Uterus (tissue), 4 donors: ENCODE data around the gene MBNL3. TPM values are rescaled to one million over a fixed set of nuclear protein-coding genes. Genes with fewer than 3 reads are reported as not detected.

ENCODE experiments used
- DNase-seq, 2 donors: peaks; one replicate each; pipeline ENCODE4 v3.0.0-alpha.2; 2019 to 2020
- H3K27ac ChIP-seq, 2 donors: fragments of 200-600 bp; sonication (generic); 1 replicate in 1 of 2; 2 replicates in 1 of 2; pipeline ENCODE4 v1.5.1; 2016 to 2018
- H3K27me3 ChIP-seq, 2 donors: fragments of 200-600 bp; sonication (generic); one replicate each; pipeline ENCODE4 v1.5.1; 2018 to 2019; ENCODE audit warnings: control low read depth in 1 of 2
- H3K36me3 ChIP-seq, 2 donors: fragments of 200-600 bp; sonication (generic); one replicate each; pipeline ENCODE4 v1.5.1; 2019; ENCODE audit warnings: control low read depth in 1 of 2
- H3K4me1 ChIP-seq, 2 donors: fragments of 200-600 bp; sonication (generic); one replicate each; pipeline ENCODE4 v1.5.1; 2018 to 2019; ENCODE audit warnings: control low read depth in 1 of 2
- H3K4me3 ChIP-seq, 2 donors: fragments of 200-600 bp; sonication (generic); 1 replicate in 1 of 2; 2 replicates in 1 of 2; pipeline ENCODE4 v1.5.1; 2018 to 2019; ENCODE audit warnings: mild to moderate bottlenecking in 1 of 2
- H3K9me3 ChIP-seq, 2 donors: fragments of 200-600 bp; sonication (generic); one replicate each; pipeline ENCODE4 v1.5.1; 2019; ENCODE audit warnings: control low read depth in 1 of 2
- POLR2A ChIP-seq, 2 donors: fragments of 450-650 bp; IDR thresholded peaks; one replicate each; pipeline ENCODE4 v1.6.1; 2016; ENCODE audit warnings: antibody characterized with exemption in 2 of 2, mild to moderate bottlenecking in 1 of 2, moderate library complexity in 1 of 2
- intact Hi-C: fragments of 100-400 bp; cut with DNase I; formaldehyde crosslinking; loops from one replicate; pipeline ENCODE4 v1.15.1; 2023; ENCODE audit warnings: low total_unique reads
- total RNA-seq, 4 donors: library from RNA; depleted of rRNA in 3 of 4; stranded (reverse); fragments of >200 nt in 3 of 4; gene quantifications; one replicate each; pipeline versions ENCODE4 v1.1.0 to v1.2.4, GENCODE V29; 2014 to 2023
- TF ChIP-seq, protein P1 (sequence below), 4 experiments: fragments of 200-600 bp in 2 of 4; fragments of 450-650 bp in 2 of 4; sonication (generic) in 2 of 4; IDR thresholded peaks; one replicate each; pipeline ENCODE4 v1.5.1; 2016 to 2019; ENCODE audit warnings: antibody characterized with exemption in 4 of 4, mild to moderate bottlenecking in 2 of 4, moderate library complexity in 1 of 4
- donor health status: DM: yes; HTN: yes; CAD: no.

Gene MBNL3
- total RNA-seq, 4 donors from 2014 or later = 13.2 to 90.2 (median 32.3) TPM

DNA sequence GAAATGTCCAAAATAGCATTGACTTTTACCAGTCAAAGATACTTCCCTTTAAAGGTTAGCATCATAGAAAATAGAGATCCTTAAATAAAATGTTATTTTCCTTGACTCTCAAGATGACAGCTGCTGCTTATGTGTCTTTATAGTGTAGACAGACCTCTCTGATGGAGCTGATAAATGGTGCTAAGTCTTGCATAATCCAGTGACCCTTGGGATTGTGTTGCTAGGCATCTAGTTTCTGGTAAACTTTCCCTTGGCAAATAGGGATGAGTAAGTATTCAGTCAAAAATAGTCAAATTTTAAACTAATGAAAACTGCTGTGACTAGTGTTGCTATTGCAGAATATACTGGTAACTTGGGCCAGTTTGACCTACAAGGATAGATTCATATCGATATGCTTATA, 53.6 kb downstream of the MBNL3 start:
- no peak for TF ChIP-seq POLR2A (IDR thresholded peaks at IDR 0.05)
- TF ChIP-seq, protein P1, sequence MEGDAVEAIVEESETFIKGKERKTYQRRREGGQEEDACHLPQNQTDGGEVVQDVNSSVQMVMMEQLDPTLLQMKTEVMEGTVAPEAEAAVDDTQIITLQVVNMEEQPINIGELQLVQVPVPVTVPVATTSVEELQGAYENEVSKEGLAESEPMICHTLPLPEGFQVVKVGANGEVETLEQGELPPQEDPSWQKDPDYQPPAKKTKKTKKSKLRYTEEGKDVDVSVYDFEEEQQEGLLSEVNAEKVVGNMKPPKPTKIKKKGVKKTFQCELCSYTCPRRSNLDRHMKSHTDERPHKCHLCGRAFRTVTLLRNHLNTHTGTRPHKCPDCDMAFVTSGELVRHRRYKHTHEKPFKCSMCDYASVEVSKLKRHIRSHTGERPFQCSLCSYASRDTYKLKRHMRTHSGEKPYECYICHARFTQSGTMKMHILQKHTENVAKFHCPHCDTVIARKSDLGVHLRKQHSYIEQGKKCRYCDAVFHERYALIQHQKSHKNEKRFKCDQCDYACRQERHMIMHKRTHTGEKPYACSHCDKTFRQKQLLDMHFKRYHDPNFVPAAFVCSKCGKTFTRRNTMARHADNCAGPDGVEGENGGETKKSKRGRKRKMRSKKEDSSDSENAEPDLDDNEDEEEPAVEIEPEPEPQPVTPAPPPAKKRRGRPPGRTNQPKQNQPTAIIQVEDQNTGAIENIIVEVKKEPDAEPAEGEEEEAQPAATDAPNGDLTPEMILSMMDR (IDR thresholded peaks at IDR 0.05) = no peak
- no peaks in the 10 kb centered on the region for H3K9me3 ChIP-seq
- H3K36me3 ChIP-seq = no peaks in the 10 kb centered on the region
- no peak for DNase-seq
- intact Hi-C loops = no loop called here
- H3K4me1 ChIP-seq = no peaks in the 10 kb centered on the region
- no peak overlapping the region for H3K4me3 ChIP-seq
- H3K27ac ChIP-seq = no peak overlapping the region
- peaks cover 0 to 2% of the 10 kb centered on the region in 2 donors for H3K27me3 ChIP-seq

GRCh38 chrX:132433551-132433950, 55.3 kb downstream of the MBNL3 start:
- H3K4me3 ChIP-seq = no peak overlapping the region

GRCh38 chrX:132433001-132433400, 55.8 kb downstream of the MBNL3 start:
- H3K4me1 ChIP-seq = no peaks in the 10 kb centered on the region
- intact Hi-C loops = no loop called here
- H3K4me3 ChIP-seq = no peak overlapping the region
- no peaks in the 10 kb centered on the region for H3K9me3 ChIP-seq
- H3K27ac ChIP-seq = no peak overlapping the region
- peaks cover 0 to 6% of the 10 kb centered on the region in 2 donors for H3K27me3 ChIP-seq
- no peaks in the 10 kb centered on the region for H3K36me3 ChIP-seq
- no peak for DNase-seq
- TF ChIP-seq, protein P1 (IDR thresholded peaks at IDR 0.05) = no peak

More at GRCh38 chrX:132433551-132433950, 55.3 kb downstream of the MBNL3 start:
- Histone ChIP-seq H3K36me3 (no peaks in the 10 kb centered on the region), H3K27ac (no peak overlapping the region), H3K9me3 (no peaks in the 10 kb centered on the region), H3K27me3 (peaks cover 0 to 6% of the 10 kb centered on the region in 2 donors), H3K4me1 (no peaks in the 10 kb centered on the region)
- intact Hi-C loops = no loop called here
- no peak for DNase-seq
- TF ChIP-seq, protein P1 (IDR thresholded peaks at IDR 0.05) = no peak
- no peak for TF ChIP-seq POLR2A (IDR thresholded peaks at IDR 0.05)

GRCh38 chrX:132428896-132429295, 59.9 kb downstream of the MBNL3 start:
- TF ChIP-seq, protein P1 (IDR thresholded peaks at IDR 0.05) = no peak
- TF ChIP-seq POLR2A (IDR thresholded peaks at IDR 0.05) = no peak

DNA sequence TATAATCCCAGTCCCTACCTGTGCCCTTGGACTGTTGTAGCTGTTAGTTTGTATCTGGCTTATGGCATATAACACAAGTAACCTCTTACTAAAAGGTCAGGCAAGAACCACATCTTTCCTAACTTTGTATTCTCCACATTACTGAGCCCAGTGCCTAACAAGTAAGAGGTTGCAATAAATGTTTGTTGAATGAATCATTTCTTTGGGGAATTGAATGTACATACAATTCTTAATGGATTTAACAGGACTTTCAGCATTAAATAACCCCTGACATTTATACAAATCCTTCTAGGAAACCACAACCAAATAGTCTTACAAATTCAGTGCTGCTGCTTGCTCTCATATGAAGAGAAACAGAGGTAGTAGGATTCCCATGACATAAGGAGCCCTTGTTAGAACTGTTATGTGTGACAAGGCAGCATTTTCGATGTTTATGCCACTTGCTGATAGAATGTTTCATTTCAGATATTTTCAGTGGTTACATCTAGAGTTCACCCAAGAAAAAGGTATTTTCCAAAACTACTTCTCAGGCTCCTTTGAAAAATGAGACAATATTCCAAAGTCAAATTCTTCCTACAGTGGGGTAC, 62.0 kb downstream of the MBNL3 start:
- Histone ChIP-seq H3K4me1 (no peaks in the 10 kb centered on the region), H3K4me3 (no peak overlapping the region), H3K9me3 (no peaks in the 10 kb centered on the region), H3K36me3 (no peaks in the 10 kb centered on the region), H3K27me3 (peaks cover 0 to 6% of the 10 kb centered on the region in 2 donors), H3K27ac (no peak overlapping the region)
- no peak for DNase-seq
- intact Hi-C loops = no loop called here
- TF ChIP-seq POLR2A (IDR thresholded peaks at IDR 0.05) = no peak
- TF ChIP-seq, protein P1 (IDR thresholded peaks at IDR 0.05) = no peak

More at GRCh38 chrX:132428896-132429295, 59.9 kb downstream of the MBNL3 start:
- Histone ChIP-seq H3K27me3 (peaks cover 0 to 6% of the 10 kb centered on the region in 2 donors), H3K4me3 (no peak overlapping the region), H3K36me3 (no peaks in the 10 kb centered on the region), H3K27ac (no peak overlapping the region), H3K9me3 (no peaks in the 10 kb centered on the region), H3K4me1 (no peaks in the 10 kb centered on the region)
- intact Hi-C loops = no loop called here
- DNase-seq = no peak
